CD14-positive monocyte (primary cell): ENCODE measurements around the gene TGM4. TPM values are rescaled to one million over a fixed set of nuclear protein-coding genes. Genes with fewer than 3 reads are reported as not detected.

Experiments
- DNase-seq, 3 donors: peaks; one replicate each; pipeline ENCODE4 v3.0.0-alpha.2; 2011 to 2022
- H2AFZ ChIP-seq: 2 replicates; pipeline ENCODE4 v1.6.0; 2012; ENCODE audit warnings: mild to moderate bottlenecking, low read depth, low read length, inconsistent platforms; ENCODE audit not compliant: insufficient read depth, poor library complexity, severe bottlenecking
- H3K27ac ChIP-seq, 2 donors: 1 replicate in 1 of 2; 2 replicates in 1 of 2; pipeline ENCODE4 v1.5.1; 2012 to 2013; ENCODE audit warnings: low read length in 2 of 2, control low read depth in 1 of 2, inconsistent platforms in 1 of 2, low read depth in 1 of 2, mild to moderate bottlenecking in 1 of 2
- H3K27me3 ChIP-seq, 2 donors: one replicate each; pipeline versions ENCODE4 v1.6.0 to v1.6.1; 2011 to 2013; ENCODE audit warnings: low read length in 2 of 2; ENCODE audit not compliant: control insufficient read depth in 2 of 2, insufficient read depth in 2 of 2
- H3K36me3 ChIP-seq, 2 donors: replicated peaks in 1 of 2; 1 replicate in 1 of 2; 2 replicates in 1 of 2; pipeline versions ENCODE4 v1.5.1 to v1.6.1; 2012 to 2013; ENCODE audit warnings: low read length in 2 of 2, control low read depth in 1 of 2, inconsistent platforms in 1 of 2, mild to moderate bottlenecking in 1 of 2; ENCODE audit not compliant: insufficient read depth in 2 of 2, control insufficient read depth in 1 of 2
- H3K4me1 ChIP-seq, 2 donors: 1 replicate in 1 of 2; 2 replicates in 1 of 2; pipeline versions ENCODE4 v1.5.1 to v1.6.1; 2012 to 2013; ENCODE audit warnings: low read length in 2 of 2, control low read depth in 1 of 2, inconsistent platforms in 1 of 2, mild to moderate bottlenecking in 1 of 2, moderate library complexity in 1 of 2; ENCODE audit not compliant: insufficient read depth in 2 of 2, control insufficient read depth in 1 of 2
- H3K4me2 ChIP-seq: replicated peaks from 2 replicates; pipeline ENCODE3; 2012; ENCODE audit warnings: low read length, moderate library complexity, mild to moderate bottlenecking; ENCODE audit not compliant: poor library complexity, severe bottlenecking; ENCODE audit errors: extremely low read depth
- H3K4me3 ChIP-seq, 3 experiments: fragments of 200-600 bp in 1 of 3; sonication (generic) in 1 of 3; replicated peaks in 1 of 3; 1 replicate in 2 of 3; 2 replicates in 1 of 3; pipeline ENCODE4 v1.5.1; 2011 to 2013; ENCODE audit warnings: low read length in 3 of 3, mild to moderate bottlenecking in 3 of 3, control low read depth in 2 of 3, low read depth in 2 of 3, inconsistent platforms in 1 of 3, moderate library complexity in 1 of 3
- H3K79me2 ChIP-seq: 2 replicates; pipeline ENCODE4 v1.6.0; 2012; ENCODE audit warnings: mild to moderate bottlenecking, control low read depth, inconsistent platforms, low read length, moderate library complexity; ENCODE audit not compliant: insufficient read depth
- H3K9ac ChIP-seq: 2 replicates; pipeline ENCODE4 v1.6.0; 2017; ENCODE audit warnings: low read length, mild to moderate bottlenecking; ENCODE audit not compliant: insufficient read depth, poor library complexity, severe bottlenecking
- H3K9me3 ChIP-seq, 2 donors: replicated peaks in 1 of 2; 1 replicate in 1 of 2; 2 replicates in 1 of 2; pipeline versions ENCODE4 v1.5.1 to v1.6.1; 2012 to 2013; ENCODE audit warnings: low read length in 2 of 2, control low read depth in 1 of 2; ENCODE audit not compliant: control insufficient read depth in 1 of 2, insufficient read depth in 1 of 2
- H4K20me1 ChIP-seq: 2 replicates; pipeline ENCODE4 v1.6.0; 2012; ENCODE audit warnings: mild to moderate bottlenecking, low read length, control low read depth, moderate library complexity; ENCODE audit not compliant: insufficient read depth
- H3K27ac Mint-ChIP-seq, 7 donors: one replicate each; pipeline ENCODE4 v1.8.0; 2020; ENCODE audit warnings: mild to moderate bottlenecking in 7 of 7, mixed read lengths in 7 of 7, moderate library complexity in 6 of 7, inconsistent platforms in 2 of 7
- H3K27me3 Mint-ChIP-seq, 3 donors: one replicate each; pipeline ENCODE4 v1.8.0; 2021 to 2022; ENCODE audit warnings: low read depth in 3 of 3, mild to moderate bottlenecking in 3 of 3, mixed read lengths in 3 of 3, moderate library complexity in 3 of 3, inconsistent platforms in 1 of 3
- H3K36me3 Mint-ChIP-seq, 2 donors: one replicate each; pipeline ENCODE4 v1.8.0; 2020; ENCODE audit warnings: mixed read lengths in 2 of 2, inconsistent platforms in 1 of 2, mild to moderate bottlenecking in 1 of 2
- H3K4me1 Mint-ChIP-seq: one replicate; pipeline ENCODE4 v1.8.0; 2020; ENCODE audit warnings: mild to moderate bottlenecking, mixed read lengths
- H3K4me3 Mint-ChIP-seq, 2 donors: one replicate each; pipeline ENCODE4 v1.8.0; 2020; ENCODE audit warnings: mild to moderate bottlenecking in 2 of 2, mixed read lengths in 2 of 2, moderate library complexity in 1 of 2
- H3K9me3 Mint-ChIP-seq, 7 donors: one replicate each; pipeline ENCODE4 v1.8.0; 2020 to 2022; ENCODE audit warnings: mixed read lengths in 7 of 7, mild to moderate bottlenecking in 6 of 7, moderate library complexity in 6 of 7, inconsistent platforms in 2 of 7
- CTCF ChIP-seq: fragments of 200-600 bp; IDR thresholded peaks from one replicate; pipeline ENCODE4 v1.8.0; 2022; ENCODE audit warnings: antibody characterized with exemption, mild to moderate bottlenecking
- WGBS: methylation state at CpG from one replicate; pipeline ENCODE4 v1.1.5; 2013; ENCODE audit warnings: missing lambda C conversion rate; ENCODE audit not compliant: insufficient coverage; 5-methylcytosine and 5-hydroxymethylcytosine counted together
- intact Hi-C, 2 donors: fragments of 100-400 bp; cut with micrococcal nuclease; formaldehyde crosslinking; loops; one replicate each; pipeline versions ENCODE4 v1.15.0 to v1.15.1; 2023
- polyA plus RNA-seq, 3 donors: library from polyadenylated mRNA; depleted of rRNA in 1 of 3; unstranded in 2 of 3; stranded (reverse) in 1 of 3; fragments of 300-500 nt in 2 of 3; fragments of >200 nt in 1 of 3; fragmentation: Illumina TruSeq in 2 of 3; gene quantifications; 1 replicate in 2 of 3; 2 replicates in 1 of 3; pipeline ENCODE4 v1.2.3, GENCODE V29; 2012 to 2021

The TGM4 gene
- polyA plus RNA-seq, 3 donors = 0.04 TPM; not detected in 2

GRCh38 chr3:44910693-44911092, 36.3 kb downstream of the TGM4 start:
- H3K9ac ChIP-seq = no peak overlapping the region
- H3K4me2 ChIP-seq = no peak overlapping the region
- no peaks in the 10 kb centered on the region for H3K9me3 ChIP-seq
- H2AFZ ChIP-seq = no peak overlapping the region
- Mint-ChIP-seq H3K9me3 (peaks cover 0 to 13% (median 6%) of the 10 kb centered on the region in 7 donors), H3K36me3 (peaks cover 1 to 5% of the 10 kb centered on the region in 2 donors), H3K27ac (no peak overlapping the region), H3K27me3 (peaks cover 13 to 29% (median 14%) of the 10 kb centered on the region in 3 donors), H3K4me1 (no peaks in the 10 kb centered on the region), H3K4me3 (no peak overlapping the region)
- no peaks in the 10 kb centered on the region for H4K20me1 ChIP-seq
- no peak overlapping the region for H3K27ac ChIP-seq
- no peaks in the 10 kb centered on the region for H3K4me1 ChIP-seq
- TF ChIP-seq CTCF = no peak
- DNase-seq = no peak
- 80% methylated on average over 1 of the region's 3 CpGs for WGBS
- H3K36me3 ChIP-seq = peaks cover 0 to 2% of the 10 kb centered on the region in 2 donors
- no peaks in the 10 kb centered on the region for H3K79me2 ChIP-seq
- no peak overlapping the region for H3K4me3 ChIP-seq
- peaks cover 8% of the 10 kb centered on the region in 2 donors for H3K27me3 ChIP-seq
- intact Hi-C loops = loop anchor here (5.0 kb wide), 1 partner anchor 378 kb away; no protein-coding TSS in a partner anchor

GRCh38 chr3:44913868-44914468, 39.6 kb downstream of the TGM4 start:
- 14% methylated on average over 4 of the region's 4 CpGs for WGBS
- Histone ChIP-seq H3K79me2 (no peaks in the 10 kb centered on the region), H3K9ac (no peak overlapping the region), H3K4me3 (no peak overlapping the region), H3K4me1 (no peaks in the 10 kb centered on the region), H4K20me1 (no peaks in the 10 kb centered on the region), H3K9me3 (no peaks in the 10 kb centered on the region), H2AFZ (no peak overlapping the region), H3K27ac (no peak overlapping the region), H3K36me3 (peaks cover 18 to 35% of the 10 kb centered on the region in 2 donors), H3K4me2 (no peak overlapping the region), H3K27me3 (peaks cover 4 to 7% of the 10 kb centered on the region in 2 donors)
- Mint-ChIP-seq H3K36me3 (peaks cover 27 to 30% of the 10 kb centered on the region in 2 donors), H3K27me3 (peaks cover 11 to 18% (median 15%) of the 10 kb centered on the region in 3 donors), H3K4me1 (no peaks in the 10 kb centered on the region), H3K4me3 (no peak overlapping the region), H3K27ac (no peak overlapping the region), H3K9me3 (peaks cover 0 to 9% (median 1%) of the 10 kb centered on the region in 7 donors)
- intact Hi-C loops = loop anchor here (5.0 kb wide), 1 partner anchor 382 kb away; no protein-coding TSS in a partner anchor
- peak; percentile 35 to 67 (median 57) for DNase-seq
- peak; percentile 82 for TF ChIP-seq CTCF
